ENCODE measurements around the gene PTPRN2.

GRCh38 chr7:158402471-158402870 is 185.2 kb downstream of the PTPRN2 start:
- no peak for TF ChIP-seq ZBTB33 (CRISPR knock-in tag; IDR thresholded peaks at IDR 0.05)
- TF ChIP-seq, protein P1, sequence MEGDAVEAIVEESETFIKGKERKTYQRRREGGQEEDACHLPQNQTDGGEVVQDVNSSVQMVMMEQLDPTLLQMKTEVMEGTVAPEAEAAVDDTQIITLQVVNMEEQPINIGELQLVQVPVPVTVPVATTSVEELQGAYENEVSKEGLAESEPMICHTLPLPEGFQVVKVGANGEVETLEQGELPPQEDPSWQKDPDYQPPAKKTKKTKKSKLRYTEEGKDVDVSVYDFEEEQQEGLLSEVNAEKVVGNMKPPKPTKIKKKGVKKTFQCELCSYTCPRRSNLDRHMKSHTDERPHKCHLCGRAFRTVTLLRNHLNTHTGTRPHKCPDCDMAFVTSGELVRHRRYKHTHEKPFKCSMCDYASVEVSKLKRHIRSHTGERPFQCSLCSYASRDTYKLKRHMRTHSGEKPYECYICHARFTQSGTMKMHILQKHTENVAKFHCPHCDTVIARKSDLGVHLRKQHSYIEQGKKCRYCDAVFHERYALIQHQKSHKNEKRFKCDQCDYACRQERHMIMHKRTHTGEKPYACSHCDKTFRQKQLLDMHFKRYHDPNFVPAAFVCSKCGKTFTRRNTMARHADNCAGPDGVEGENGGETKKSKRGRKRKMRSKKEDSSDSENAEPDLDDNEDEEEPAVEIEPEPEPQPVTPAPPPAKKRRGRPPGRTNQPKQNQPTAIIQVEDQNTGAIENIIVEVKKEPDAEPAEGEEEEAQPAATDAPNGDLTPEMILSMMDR (IDR thresholded peaks at IDR 0.05 in 2 of 3, conservative IDR thresholded peaks at IDR 0.05 in 1 of 3; ENCODE audit: insufficient read depth in 2 of 3, low read depth in 1 of 3, low read length in 3 of 3) = no peak
- TF ChIP-seq CREB1 (IDR thresholded peaks at IDR 0.05) = no peak
- TF ChIP-seq CREB1 (CRISPR knock-in tag; IDR thresholded peaks at IDR 0.05) = no peak
- TF ChIP-seq BHLHE40 (IDR thresholded peaks at IDR 0.05; ENCODE audit: low read length) = no peak
- TF ChIP-seq ZNF561 (CRISPR knock-in tag; conservative IDR thresholded peaks at IDR 0.05) = no peak
- TF ChIP-seq U2AF2 (optimal IDR thresholded peaks at IDR 0.05; ENCODE audit: low read depth, low read length) = no peak
- no peak for TF ChIP-seq CBFB (CRISPR knock-in tag; IDR thresholded peaks at IDR 0.05)
